ENCODE results near the gene EML4.

DNA sequence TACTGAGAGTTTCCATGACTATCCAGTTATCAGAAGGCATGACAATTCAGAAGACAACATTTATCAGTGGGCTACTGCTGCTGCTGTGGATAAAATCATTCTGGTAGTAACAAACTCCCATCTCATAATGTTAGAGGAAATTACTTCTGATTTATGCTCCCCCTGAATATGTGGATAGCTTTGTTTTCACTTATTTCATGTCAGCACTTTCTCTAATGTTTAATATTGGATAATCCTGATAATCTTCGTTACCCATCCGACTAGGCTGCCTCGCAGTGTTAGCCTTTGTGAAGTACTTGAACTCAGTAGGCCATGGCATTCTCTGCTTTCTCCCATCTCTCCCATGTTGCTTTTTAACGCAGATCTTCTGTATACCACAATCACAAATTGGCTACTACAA lies 163.4 kb downstream of the EML4 start:
- TF ChIP-seq, protein P1, sequence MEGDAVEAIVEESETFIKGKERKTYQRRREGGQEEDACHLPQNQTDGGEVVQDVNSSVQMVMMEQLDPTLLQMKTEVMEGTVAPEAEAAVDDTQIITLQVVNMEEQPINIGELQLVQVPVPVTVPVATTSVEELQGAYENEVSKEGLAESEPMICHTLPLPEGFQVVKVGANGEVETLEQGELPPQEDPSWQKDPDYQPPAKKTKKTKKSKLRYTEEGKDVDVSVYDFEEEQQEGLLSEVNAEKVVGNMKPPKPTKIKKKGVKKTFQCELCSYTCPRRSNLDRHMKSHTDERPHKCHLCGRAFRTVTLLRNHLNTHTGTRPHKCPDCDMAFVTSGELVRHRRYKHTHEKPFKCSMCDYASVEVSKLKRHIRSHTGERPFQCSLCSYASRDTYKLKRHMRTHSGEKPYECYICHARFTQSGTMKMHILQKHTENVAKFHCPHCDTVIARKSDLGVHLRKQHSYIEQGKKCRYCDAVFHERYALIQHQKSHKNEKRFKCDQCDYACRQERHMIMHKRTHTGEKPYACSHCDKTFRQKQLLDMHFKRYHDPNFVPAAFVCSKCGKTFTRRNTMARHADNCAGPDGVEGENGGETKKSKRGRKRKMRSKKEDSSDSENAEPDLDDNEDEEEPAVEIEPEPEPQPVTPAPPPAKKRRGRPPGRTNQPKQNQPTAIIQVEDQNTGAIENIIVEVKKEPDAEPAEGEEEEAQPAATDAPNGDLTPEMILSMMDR (IDR thresholded peaks at IDR 0.05): no peak
- TF ChIP-seq POLR2A (IDR thresholded peaks at IDR 0.05): no peak

All from heart left ventricle (tissue), 13 donors.